Sigmoid colon (tissue), 4 donors: Measurements from ENCODE around the gene ZNF883.

Experiments
- EP300 ChIP-seq, 4 donors: sonication (generic); formaldehyde crosslinking; IDR thresholded peaks; one replicate each; pipeline ENCODE4 v1.6.1; 2017; ENCODE audit warnings: antibody characterized with exemption in 4 of 4
- POLR2A ChIP-seq, 2 donors: fragments of 450-650 bp; IDR thresholded peaks; one replicate each; pipeline ENCODE4 v1.6.1; 2016; ENCODE audit warnings: antibody characterized with exemption in 2 of 2, mild to moderate bottlenecking in 2 of 2, moderate library complexity in 2 of 2
- POLR2AphosphoS5 ChIP-seq, 4 donors: sonication (generic); formaldehyde crosslinking; IDR thresholded peaks; one replicate each; pipeline ENCODE4 v1.6.1; 2017; ENCODE audit warnings: antibody characterized with exemption in 4 of 4
- TF ChIP-seq, protein P1 (sequence below), 4 experiments: fragments of 450-650 bp in 3 of 4; fragments of 200-600 bp in 1 of 4; IDR thresholded peaks; one replicate each; pipeline ENCODE4 v1.5.1; 2016 to 2019; ENCODE audit warnings: antibody characterized with exemption in 4 of 4, mild to moderate bottlenecking in 3 of 4, moderate library complexity in 2 of 4

DNA sequence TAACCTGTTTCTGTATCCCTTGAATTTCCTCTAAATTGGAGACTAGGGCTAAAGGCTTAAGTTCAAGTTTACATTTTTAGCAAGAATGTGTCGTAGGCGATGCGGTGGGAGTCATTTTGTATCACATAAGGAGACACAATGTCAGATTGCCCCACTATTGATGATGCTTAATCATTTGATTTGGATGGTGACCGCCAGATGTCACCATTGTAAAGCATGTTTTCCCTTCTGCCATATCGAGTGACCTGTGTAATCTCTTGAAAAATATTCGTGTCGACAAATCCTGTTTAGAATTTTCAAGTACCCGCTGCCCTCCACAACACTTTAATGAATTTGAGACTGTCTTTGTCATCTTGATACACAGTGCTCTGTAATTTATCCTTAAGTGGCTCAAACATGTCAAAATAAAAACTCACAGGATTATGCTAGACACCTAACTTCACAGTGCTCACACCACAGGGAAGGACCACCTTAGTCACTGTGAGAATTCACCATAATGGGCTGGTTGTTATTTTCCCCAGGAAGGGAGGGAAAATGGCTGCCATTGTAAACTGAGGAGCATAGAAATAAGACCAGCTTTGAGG, 86.8 kb downstream of the ZNF883 start:
- TF ChIP-seq, protein P1, sequence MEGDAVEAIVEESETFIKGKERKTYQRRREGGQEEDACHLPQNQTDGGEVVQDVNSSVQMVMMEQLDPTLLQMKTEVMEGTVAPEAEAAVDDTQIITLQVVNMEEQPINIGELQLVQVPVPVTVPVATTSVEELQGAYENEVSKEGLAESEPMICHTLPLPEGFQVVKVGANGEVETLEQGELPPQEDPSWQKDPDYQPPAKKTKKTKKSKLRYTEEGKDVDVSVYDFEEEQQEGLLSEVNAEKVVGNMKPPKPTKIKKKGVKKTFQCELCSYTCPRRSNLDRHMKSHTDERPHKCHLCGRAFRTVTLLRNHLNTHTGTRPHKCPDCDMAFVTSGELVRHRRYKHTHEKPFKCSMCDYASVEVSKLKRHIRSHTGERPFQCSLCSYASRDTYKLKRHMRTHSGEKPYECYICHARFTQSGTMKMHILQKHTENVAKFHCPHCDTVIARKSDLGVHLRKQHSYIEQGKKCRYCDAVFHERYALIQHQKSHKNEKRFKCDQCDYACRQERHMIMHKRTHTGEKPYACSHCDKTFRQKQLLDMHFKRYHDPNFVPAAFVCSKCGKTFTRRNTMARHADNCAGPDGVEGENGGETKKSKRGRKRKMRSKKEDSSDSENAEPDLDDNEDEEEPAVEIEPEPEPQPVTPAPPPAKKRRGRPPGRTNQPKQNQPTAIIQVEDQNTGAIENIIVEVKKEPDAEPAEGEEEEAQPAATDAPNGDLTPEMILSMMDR (IDR thresholded peaks at IDR 0.05) = peak in 2 of 4 experiments; percentile 20 to 22
- TF ChIP-seq EP300 (IDR thresholded peaks at IDR 0.05) (no peak), POLR2AphosphoS5 (IDR thresholded peaks at IDR 0.05) (no peak), POLR2A (IDR thresholded peaks at IDR 0.05) (no peak)
